B cell (primary cell): ENCODE data around the gene AKT2. TPM values are rescaled to one million over a fixed set of nuclear protein-coding genes. Genes with fewer than 3 reads are reported as not detected.

Experiments
- ATAC-seq: fragments of 200-7000 bp; cut with Tn5 transposase; one replicate; pipeline ENCODE4 v1.10.0; 2021; ENCODE audit warnings: low read depth, mild to moderate bottlenecking, moderate number of reproducible peaks, moderate library complexity
- CTCF ChIA-PET: fragments of 350-600 bp; sonication (Branson Sonifier 250); formaldehyde crosslinking; loops from one replicate; lab custom pipeline; 2021; ENCODE audit warnings: antibody characterized with exemption, inconsistent platforms; lab: Charles Lee
- POLR2A ChIA-PET: fragments of 350-600 bp; sonication (Branson Sonifier 250); formaldehyde crosslinking; loops from one replicate; lab custom pipeline; 2021; ENCODE audit warnings: antibody characterized with exemption; lab: Charles Lee
- DNase-seq: peaks from one replicate; pipeline ENCODE4 v3.0.0; 2013
- H2AFZ ChIP-seq: 2 replicates; pipeline ENCODE4 v1.6.1; 2012; ENCODE audit warnings: mild to moderate bottlenecking, low read depth, low read length; ENCODE audit not compliant: insufficient read depth, poor library complexity, severe bottlenecking
- H3K27ac ChIP-seq, 2 donors: 1 replicate in 1 of 2; 2 replicates in 1 of 2; pipeline ENCODE4 v1.5.1; 2012 to 2013; ENCODE audit warnings: low read length in 2 of 2, mild to moderate bottlenecking in 2 of 2, moderate library complexity in 1 of 2
- H3K27me3 ChIP-seq, 4 experiments: fragments of 200-600 bp in 1 of 4; sonication (generic) in 1 of 4; replicated peaks in 1 of 4; 1 replicate in 2 of 4; 2 replicates in 2 of 4; pipeline versions ENCODE4 v1.6.1 to v1.7.0; 2013 to 2016; ENCODE audit warnings: low read length in 3 of 4, mild to moderate bottlenecking in 2 of 4, mixed read lengths in 1 of 4, moderate library complexity in 1 of 4; ENCODE audit not compliant: insufficient read depth in 4 of 4, control insufficient read depth in 3 of 4; ENCODE audit errors: control extremely low read depth in 1 of 4
- H3K36me3 ChIP-seq, 2 experiments: replicated peaks in 1 of 2; 1 replicate in 1 of 2; 2 replicates in 1 of 2; pipeline versions ENCODE4 v1.6.1 to v1.7.1; 2013; ENCODE audit warnings: low read length in 1 of 2; ENCODE audit not compliant: insufficient read depth in 2 of 2, control insufficient read depth in 1 of 2; ENCODE audit errors: control extremely low read depth in 1 of 2, extremely low read depth in 1 of 2
- H3K4me1 ChIP-seq, 2 donors: fragments of 200-600 bp in 1 of 2; sonication (generic) in 1 of 2; 1 replicate in 1 of 2; 2 replicates in 1 of 2; pipeline versions ENCODE4 v1.5.1 to v1.6.1; 2013 to 2017; ENCODE audit warnings: low read length in 2 of 2; ENCODE audit not compliant: control insufficient read depth in 2 of 2, insufficient read depth in 2 of 2
- H3K4me2 ChIP-seq: replicated peaks from 2 replicates; pipeline ENCODE3; 2012; ENCODE audit warnings: mild to moderate bottlenecking, low read depth, low read length; ENCODE audit not compliant: poor library complexity, severe bottlenecking
- H3K4me3 ChIP-seq, 5 experiments: fragments of 200-600 bp in 1 of 5; sonication (generic) in 1 of 5; 1 replicate in 3 of 5; 2 replicates in 2 of 5; pipeline versions ENCODE4 v1.5.1 to v1.7.0; 2011 to 2016; ENCODE audit warnings: low read length in 4 of 5, mild to moderate bottlenecking in 4 of 5, low read depth in 2 of 5, control low read depth in 1 of 5, moderate library complexity in 1 of 5; ENCODE audit not compliant: insufficient read depth in 1 of 5; ENCODE audit errors: control extremely low read depth in 1 of 5, extremely low read depth in 1 of 5
- H3K79me2 ChIP-seq: fragments of 200-600 bp; sonication (generic); one replicate; pipeline ENCODE4 v1.6.0; 2016; ENCODE audit warnings: low read length; ENCODE audit not compliant: control insufficient read depth, insufficient read depth
- H3K9ac ChIP-seq: fragments of 200-600 bp; sonication (generic); 2 replicates; pipeline ENCODE4 v1.6.1; 2017; ENCODE audit warnings: mild to moderate bottlenecking, low read length, moderate library complexity
- H3K9me3 ChIP-seq, 3 donors: one replicate each; pipeline versions ENCODE4 v1.6.1 to v1.7.1; 2013; ENCODE audit warnings: low read length in 2 of 3; ENCODE audit not compliant: control insufficient read depth in 2 of 3, insufficient read depth in 1 of 3; ENCODE audit errors: control extremely low read depth in 1 of 3
- H4K20me1 ChIP-seq: 2 replicates; pipeline ENCODE4 v1.6.0; 2012; ENCODE audit warnings: mild to moderate bottlenecking, low read length; ENCODE audit not compliant: insufficient read depth, control insufficient read depth, poor library complexity, severe bottlenecking
- H3K27ac Mint-ChIP-seq: one replicate; pipeline ENCODE4 v1.8.0; 2021; ENCODE audit warnings: mixed read lengths
- H3K27me3 Mint-ChIP-seq: one replicate; pipeline ENCODE4 v1.8.0; 2021; ENCODE audit warnings: mixed read lengths
- H3K4me1 Mint-ChIP-seq: one replicate; pipeline ENCODE4 v1.8.0; 2021; ENCODE audit warnings: mixed read lengths
- H3K4me3 Mint-ChIP-seq: one replicate; pipeline ENCODE4 v1.8.0; 2021; ENCODE audit warnings: mixed read lengths
- H3K9me3 Mint-ChIP-seq: one replicate; pipeline ENCODE4 v1.8.0; 2022; ENCODE audit warnings: mixed read lengths; ENCODE audit not compliant: insufficient read depth
- CTCF ChIP-seq: fragments of 200-600 bp; IDR thresholded peaks from one replicate; pipeline ENCODE4 v1.8.0; 2022; ENCODE audit warnings: antibody characterized with exemption, mild to moderate bottlenecking
- EZH2 ChIP-seq: IDR thresholded peaks from 2 replicates; pipeline ENCODE4 v1.6.1; 2012; ENCODE audit warnings: borderline replicate concordance, low read depth, mild to moderate bottlenecking, moderate library complexity, low read length; ENCODE audit not compliant: insufficient read depth, poor library complexity, severe bottlenecking
- WGBS: methylation state at CpG from one replicate; pipeline ENCODE4 v1.1.5; 2013; ENCODE audit warnings: missing lambda C conversion rate; ENCODE audit not compliant: insufficient coverage; 5-methylcytosine and 5-hydroxymethylcytosine counted together
- intact Hi-C: fragments of 100-400 bp; cut with micrococcal nuclease; formaldehyde crosslinking; loops from one replicate; pipeline ENCODE4 v1.10.0; 2022
- polyA plus RNA-seq: library from polyadenylated mRNA; depleted of rRNA; stranded (reverse); fragments of >200 nt; gene quantifications from 2 replicates; pipeline ENCODE4 v1.2.3, GENCODE V29; 2012
- total RNA-seq, 2 donors: library from RNA; stranded (reverse); fragments of 120-200 nt in 1 of 2; gene quantifications; 1 replicate in 1 of 2; 2 replicates in 1 of 2; pipeline versions ENCODE4 v1.2.3 to v1.2.4, GENCODE V29; 2013 to 2022

Gene AKT2
- total and polyA plus RNA-seq, 2 donors (not counting 1 experiment from before 2014, with no cell fraction given): 195 to 243 TPM

GRCh38 chr19:40245506-40246128, 39.5 kb downstream of the AKT2 start:
- no peak overlapping the region for H3K4me2 ChIP-seq
- no peaks in the 10 kb centered on the region for H3K9me3 ChIP-seq
- ChIA-PET POLR2A (no interaction called here), CTCF (no interaction called here)
- DNase-seq (no peak), ATAC-seq (no peak)
- no peak overlapping the region for H3K9ac ChIP-seq
- H3K4me3 ChIP-seq: no peak overlapping the region
- Mint-ChIP-seq H3K27ac (no peak overlapping the region), H3K27me3 (no peaks in the 10 kb centered on the region), H3K4me3 (no peak overlapping the region), H3K4me1 (peaks cover 4% of the 10 kb centered on the region), H3K9me3 (no peaks in the 10 kb centered on the region)
- peaks cover 85% of the 10 kb centered on the region for H4K20me1 ChIP-seq
- peaks cover 64% of the 10 kb centered on the region for H3K79me2 ChIP-seq
- H3K36me3 ChIP-seq: peaks cover 2 to 46% of the 10 kb centered on the region in 2 experiments
- WGBS: 97% methylated on average over 5 of the region's 9 CpGs
- no peak for TF ChIP-seq CTCF
- no peak for TF ChIP-seq EZH2
- H3K27ac ChIP-seq: no peak overlapping the region
- H3K27me3 ChIP-seq: no peaks in the 10 kb centered on the region
- intact Hi-C loops: no loop called here
- no peak overlapping the region for H2AFZ ChIP-seq
- H3K4me1 ChIP-seq: no peaks in the 10 kb centered on the region

GRCh38 chr19:40244579-40245317, 40.4 kb downstream of the AKT2 start:
- no peak overlapping the region for H2AFZ ChIP-seq
- DNase-seq: no peak
- Mint-ChIP-seq H3K9me3 (no peaks in the 10 kb centered on the region), H3K4me1 (peaks cover 3% of the 10 kb centered on the region), H3K27ac (no peak overlapping the region), H3K4me3 (no peak overlapping the region), H3K27me3 (no peaks in the 10 kb centered on the region)
- CTCF ChIA-PET: no interaction called here
- POLR2A ChIA-PET: no interaction called here
- H3K9me3 ChIP-seq: no peaks in the 10 kb centered on the region
- H3K4me3 ChIP-seq: no peak overlapping the region
- H3K9ac ChIP-seq: no peak overlapping the region
- peaks cover 2 to 51% of the 10 kb centered on the region in 2 experiments for H3K36me3 ChIP-seq
- WGBS: 94% methylated on average over 11 of the region's 12 CpGs
- no peak for ATAC-seq
- no peaks in the 10 kb centered on the region for H3K27me3 ChIP-seq
- no peak overlapping the region for H3K4me2 ChIP-seq
- peaks cover 55% of the 10 kb centered on the region for H3K79me2 ChIP-seq
- H3K4me1 ChIP-seq: no peaks in the 10 kb centered on the region
- no peak overlapping the region for H3K27ac ChIP-seq
- intact Hi-C loops: no loop called here
- TF ChIP-seq EZH2 (no peak), CTCF (no peak)
- peaks cover 76% of the 10 kb centered on the region for H4K20me1 ChIP-seq
